Activated naive CD8-positive, alpha-beta T cell treated with anti-CD3 and anti-CD28 coated beads, Interleukin-2, amount 10 ng/mL, durations not matched to agents 7 days and 5 days (primary cell): ENCODE results near the gene PTPRR. TPM values are rescaled to one million over a fixed set of nuclear protein-coding genes. Genes with fewer than 3 reads are reported as not detected.

Experiments
- ATAC-seq: fragments of 150-1000 bp; cut with Tn5 transposase; one replicate; pipeline ENCODE4 v1.10.0; 2021; ENCODE audit warnings: low read depth, moderate library complexity
- POLR2A ChIA-PET: fragments of 350-600 bp; sonication (Branson Sonifier 250); formaldehyde crosslinking; loops from one replicate; lab custom pipeline; 2021; ENCODE audit warnings: antibody characterized with exemption; lab: Charles Lee
- DNase-seq: peaks from one replicate; pipeline ENCODE4 v3.0.0; 2021
- H3K27ac Mint-ChIP-seq: one replicate; pipeline ENCODE4 v1.8.0; 2022; ENCODE audit warnings: mild to moderate bottlenecking, mixed read lengths
- H3K27me3 Mint-ChIP-seq: one replicate; pipeline ENCODE4 v1.8.0; 2022; ENCODE audit warnings: mild to moderate bottlenecking, moderate library complexity, mixed read lengths
- H3K36me3 Mint-ChIP-seq: one replicate; pipeline ENCODE4 v1.8.0; 2021; ENCODE audit warnings: mild to moderate bottlenecking, mixed read lengths
- H3K4me1 Mint-ChIP-seq: one replicate; pipeline ENCODE4 v1.8.0; 2021; ENCODE audit warnings: mixed read lengths
- H3K4me3 Mint-ChIP-seq: one replicate; pipeline ENCODE4 v1.8.0; 2022; ENCODE audit warnings: mild to moderate bottlenecking, moderate library complexity, mixed read lengths
- H3K9me3 Mint-ChIP-seq: one replicate; pipeline ENCODE4 v1.8.0; 2021; ENCODE audit warnings: mixed read lengths
- total RNA-seq, 2 experiments: library from RNA; stranded (reverse); gene quantifications; one replicate each; pipeline ENCODE4 v1.2.3, GENCODE V29; 2021

Gene PTPRR
- total RNA-seq, result not detected

GRCh38 chr12:70920251-70920851, at the start of gene PTPRR:
TSS of gene PTPRR (minus strand) at chr12:70920738. CDS start at chr12:70920390, 348 bp downstream.
- no peaks in the 10 kb centered on the region for H3K4me1 Mint-ChIP-seq
- no peaks in the 10 kb centered on the region for H3K36me3 Mint-ChIP-seq
- ATAC-seq (no peak), DNase-seq (no peak)
- no peak within 1 kb of the TSS for H3K27ac Mint-ChIP-seq
- no peaks in the 10 kb centered on the region for H3K9me3 Mint-ChIP-seq
- H3K27me3 Mint-ChIP-seq, result peaks cover 12% of the 10 kb centered on the region
- H3K4me3 Mint-ChIP-seq, result no peak within 1 kb of the TSS
- POLR2A ChIA-PET, result no interaction called here

GRCh38 chr12:70966996-70967790, 46.7 kb upstream of the PTPRR start:
- Mint-ChIP-seq H3K27ac (no peak overlapping the region), H3K27me3 (no peaks in the 10 kb centered on the region), H3K4me3 (no peak overlapping the region), H3K4me1 (no peaks in the 10 kb centered on the region), H3K36me3 (no peaks in the 10 kb centered on the region), H3K9me3 (peaks cover 5% of the 10 kb centered on the region)
- POLR2A ChIA-PET, result no interaction called here
- DNase-seq, result no peak
- no peak for ATAC-seq

GRCh38 chr12:70966046-70966445, 45.5 kb upstream of the PTPRR start:
- Mint-ChIP-seq H3K9me3 (peaks cover 5% of the 10 kb centered on the region), H3K27me3 (no peaks in the 10 kb centered on the region), H3K4me1 (no peaks in the 10 kb centered on the region), H3K36me3 (no peaks in the 10 kb centered on the region), H3K4me3 (no peak overlapping the region), H3K27ac (no peak overlapping the region)
- no peak for DNase-seq
- no peak for ATAC-seq
- POLR2A ChIA-PET, result no interaction called here

GRCh38 chr12:70964867-70965510, 44.5 kb upstream of the PTPRR start:
- POLR2A ChIA-PET, result no interaction called here
- ATAC-seq, result no peak
- H3K4me3 Mint-ChIP-seq, result no peak overlapping the region
- H3K27me3 Mint-ChIP-seq, result no peaks in the 10 kb centered on the region
- no peak for DNase-seq
- no peaks in the 10 kb centered on the region for H3K4me1 Mint-ChIP-seq
- H3K9me3 Mint-ChIP-seq, result peaks cover 5% of the 10 kb centered on the region
- no peak overlapping the region for H3K27ac Mint-ChIP-seq
- H3K36me3 Mint-ChIP-seq, result no peaks in the 10 kb centered on the region

GRCh38 chr12:70963081-70963660, 42.6 kb upstream of the PTPRR start:
- POLR2A ChIA-PET, result no interaction called here
- H3K9me3 Mint-ChIP-seq, result peaks cover 5% of the 10 kb centered on the region
- H3K36me3 Mint-ChIP-seq, result no peaks in the 10 kb centered on the region
- DNase-seq (no peak), ATAC-seq (no peak)
- no peak overlapping the region for H3K27ac Mint-ChIP-seq
- no peak overlapping the region for H3K4me3 Mint-ChIP-seq
- H3K4me1 Mint-ChIP-seq, result no peaks in the 10 kb centered on the region
- no peaks in the 10 kb centered on the region for H3K27me3 Mint-ChIP-seq

GRCh38 chr12:70962226-70962794, 41.8 kb upstream of the PTPRR start:
- POLR2A ChIA-PET, result no interaction called here
- H3K4me3 Mint-ChIP-seq, result no peak overlapping the region
- peaks cover 4% of the 10 kb centered on the region for H3K9me3 Mint-ChIP-seq
- ATAC-seq (no peak), DNase-seq (no peak)
- no peak overlapping the region for H3K27ac Mint-ChIP-seq
- no peaks in the 10 kb centered on the region for H3K27me3 Mint-ChIP-seq
- no peaks in the 10 kb centered on the region for H3K36me3 Mint-ChIP-seq
- no peaks in the 10 kb centered on the region for H3K4me1 Mint-ChIP-seq

GRCh38 chr12:70960484-70960883, 39.9 kb upstream of the PTPRR start:
- Mint-ChIP-seq H3K36me3 (no peaks in the 10 kb centered on the region), H3K4me1 (no peaks in the 10 kb centered on the region), H3K4me3 (no peak overlapping the region), H3K27me3 (no peaks in the 10 kb centered on the region), H3K9me3 (peaks cover 4% of the 10 kb centered on the region), H3K27ac (no peak overlapping the region)
- DNase-seq (no peak), ATAC-seq (no peak)
- POLR2A ChIA-PET, result no interaction called here

- Mint-ChIP-seq H3K27me3 (no peaks in the 10 kb centered on the region), H3K9me3 (no peaks in the 10 kb centered on the region), H3K27ac (no peak overlapping the region), H3K36me3 (no peaks in the 10 kb centered on the region), H3K4me3 (no peak overlapping the region), H3K4me1 (no peaks in the 10 kb centered on the region)
- POLR2A ChIA-PET, result no interaction called here
- DNase-seq (no peak), ATAC-seq (no peak)
These were observed 34.9 kb upstream of the PTPRR start for GRCh38 chr12:70955415-70955814.

- Mint-ChIP-seq H3K4me3 (no peak overlapping the region), H3K4me1 (no peaks in the 10 kb centered on the region), H3K27me3 (no peaks in the 10 kb centered on the region), H3K36me3 (no peaks in the 10 kb centered on the region), H3K27ac (no peak overlapping the region), H3K9me3 (peaks cover 5% of the 10 kb centered on the region)
- DNase-seq, result no peak
- no peak for ATAC-seq
- POLR2A ChIA-PET, result no interaction called here
These were observed 29.9 kb upstream of the PTPRR start for GRCh38 chr12:70950451-70950850.

- Mint-ChIP-seq H3K27me3 (no peaks in the 10 kb centered on the region), H3K4me3 (no peak overlapping the region), H3K36me3 (no peaks in the 10 kb centered on the region), H3K9me3 (peaks cover 6% of the 10 kb centered on the region), H3K4me1 (no peaks in the 10 kb centered on the region), H3K27ac (no peak overlapping the region)
- ATAC-seq (no peak), DNase-seq (no peak)
- POLR2A ChIA-PET, result no interaction called here
These were observed 28.4 kb upstream of the PTPRR start for GRCh38 chr12:70948976-70949336.

- H3K9me3 Mint-ChIP-seq, result peaks cover 10% of the 10 kb centered on the region
- no peaks in the 10 kb centered on the region for H3K4me1 Mint-ChIP-seq
- H3K4me3 Mint-ChIP-seq, result no peak overlapping the region
- H3K36me3 Mint-ChIP-seq, result no peaks in the 10 kb centered on the region
- POLR2A ChIA-PET, result no interaction called here
- DNase-seq, result no peak
- no peaks in the 10 kb centered on the region for H3K27me3 Mint-ChIP-seq
- no peak for ATAC-seq
- H3K27ac Mint-ChIP-seq, result no peak overlapping the region
These were observed 27.9 kb upstream of the PTPRR start for GRCh38 chr12:70948236-70948975.

GRCh38 chr12:70936203-70936813, 15.8 kb upstream of the PTPRR start:
- Mint-ChIP-seq H3K4me3 (no peak overlapping the region), H3K4me1 (no peaks in the 10 kb centered on the region), H3K27me3 (no peaks in the 10 kb centered on the region), H3K27ac (no peak overlapping the region), H3K9me3 (no peaks in the 10 kb centered on the region), H3K36me3 (no peaks in the 10 kb centered on the region)
- POLR2A ChIA-PET, result no interaction called here
- ATAC-seq, result no peak
- no peak for DNase-seq

GRCh38 chr12:70933133-70933532, 12.6 kb upstream of the PTPRR start:
- ATAC-seq (no peak), DNase-seq (no peak)
- Mint-ChIP-seq H3K36me3 (no peaks in the 10 kb centered on the region), H3K4me1 (no peaks in the 10 kb centered on the region), H3K9me3 (no peaks in the 10 kb centered on the region), H3K27ac (no peak overlapping the region), H3K27me3 (no peaks in the 10 kb centered on the region), H3K4me3 (no peak overlapping the region)
- POLR2A ChIA-PET, result no interaction called here
